GM21528 (cell line): ENCODE results near the gene P2RY8.
A peak's percentile ranks its signal among the peaks of the same experiment; 100 is the strongest.
"Not testable (repeated sequence)": the region's sequence is repeated elsewhere in the genome, so short reads cannot be mapped to it uniquely, and the experiment has no call there.

ENCODE experiments used
- ATAC-seq: cut with Tn5 transposase; IDR thresholded peaks from one replicate; pipeline ENCODE4 v1.9.1; 2021; ENCODE audit warnings: mild to moderate bottlenecking, moderate library complexity; ENCODE audit not compliant: unreplicated experiment, low FRiP score

P2RY8 gene

GRCh38 chrX:1490723-1491122 is 46.3 kb downstream of the P2RY8 start:
- ATAC-seq = not testable (repeated sequence)

GRCh38 chrX:1489354-1489753 is 47.6 kb downstream of the P2RY8 start:
- ATAC-seq = not testable (repeated sequence)

GRCh38 chrX:1488745-1489144 is 48.2 kb downstream of the P2RY8 start:
- ATAC-seq = no peak

GRCh38 chrX:1488141-1488540 is 48.8 kb downstream of the P2RY8 start:
- no peak for ATAC-seq

- no peak for ATAC-seq
These were observed 49.6 kb downstream of the P2RY8 start for GRCh38 chrX:1487401-1487800.

GRCh38 chrX:1486749-1487361 is 50.1 kb downstream of the P2RY8 start:
- no peak for ATAC-seq

GRCh38 chrX:1486177-1486576 is 50.8 kb downstream of the P2RY8 start:
- no peak for ATAC-seq

GRCh38 chrX:1485033-1485432 is 52.0 kb downstream of the P2RY8 start:
- no peak for ATAC-seq

- ATAC-seq = no peak
These were observed 52.4 kb downstream of the P2RY8 start for GRCh38 chrX:1484638-1485019.

- peak; percentile 57 for ATAC-seq
These were observed 52.9 kb downstream of the P2RY8 start for GRCh38 chrX:1483843-1484637.

- not testable (repeated sequence) for ATAC-seq
These were observed 54.5 kb downstream of the P2RY8 start for GRCh38 chrX:1482530-1482928.

GRCh38 chrX:1481636-1482529 is 55.1 kb downstream of the P2RY8 start:
- ATAC-seq = peak; percentile 48

- ATAC-seq = no peak
These were observed 56.8 kb downstream of the P2RY8 start for GRCh38 chrX:1480082-1480785.

GRCh38 chrX:1477801-1478458 is 59.1 kb downstream of the P2RY8 start:
- ATAC-seq = no peak

- no peak for ATAC-seq
These were observed 59.8 kb downstream of the P2RY8 start for GRCh38 chrX:1477229-1477628.

GRCh38 chrX:1476682-1477081 is 60.3 kb downstream of the P2RY8 start:
- no peak for ATAC-seq

GRCh38 chrX:1475881-1476280 is 61.1 kb downstream of the P2RY8 start:
- ATAC-seq = no peak

GRCh38 chrX:1475481-1475880 is 61.5 kb downstream of the P2RY8 start:
- no peak for ATAC-seq

- not testable (repeated sequence) for ATAC-seq
These were observed 62.4 kb downstream of the P2RY8 start for GRCh38 chrX:1474593-1474992.

- ATAC-seq = no peak
These were observed 64.0 kb downstream of the P2RY8 start for GRCh38 chrX:1472975-1473374.
